HG03039 (cell line): ENCODE results near the gene SMCHD1.
"Not testable (repeated sequence)": the region's sequence is repeated elsewhere in the genome, so short reads cannot be mapped to it uniquely, and the experiment has no call there.

ENCODE experiments used
- ATAC-seq: cut with Tn5 transposase; IDR thresholded peaks from one replicate; pipeline ENCODE4 v1.9.1; 2021; ENCODE audit warnings: mild to moderate bottlenecking, moderate library complexity; ENCODE audit not compliant: unreplicated experiment

Gene SMCHD1

GRCh38 chr18:2715990-2716389, 60.5 kb downstream of the SMCHD1 start:
- ATAC-seq: no peak

GRCh38 chr18:2716394-2717326, 61.1 kb downstream of the SMCHD1 start:
- no peak for ATAC-seq

- ATAC-seq: no peak
Measured at GRCh38 chr18:2717407-2717806, 61.9 kb downstream of the SMCHD1 start.

- ATAC-seq: no peak
Measured at GRCh38 chr18:2719040-2719439, 63.5 kb downstream of the SMCHD1 start.

GRCh38 chr18:2723207-2723606, 67.7 kb downstream of the SMCHD1 start:
- ATAC-seq: no peak

- ATAC-seq: no peak
Measured at GRCh38 chr18:2729757-2730156, 74.2 kb downstream of the SMCHD1 start.

GRCh38 chr18:2736823-2737222, 81.3 kb downstream of the SMCHD1 start:
- ATAC-seq: no peak

- ATAC-seq: not testable (repeated sequence)
Measured at GRCh38 chr18:2740082-2740481, 84.6 kb downstream of the SMCHD1 start.

GRCh38 chr18:2746274-2746673, 90.7 kb downstream of the SMCHD1 start:
- no peak for ATAC-seq

GRCh38 chr18:2758309-2758708, 102.8 kb downstream of the SMCHD1 start:
- no peak for ATAC-seq

- ATAC-seq: no peak
Measured at GRCh38 chr18:2774669-2775068, 119.1 kb downstream of the SMCHD1 start.

- no peak for ATAC-seq
Measured at GRCh38 chr18:2776601-2777000, 121.1 kb downstream of the SMCHD1 start.

- no peak for ATAC-seq
Measured at GRCh38 chr18:2777241-2777640, 121.7 kb downstream of the SMCHD1 start.

- no peak for ATAC-seq
Measured at GRCh38 chr18:2780750-2781149, 125.2 kb downstream of the SMCHD1 start.

- no peak for ATAC-seq
Measured at GRCh38 chr18:2787225-2787624, 131.7 kb downstream of the SMCHD1 start.

- ATAC-seq: no peak
Measured at GRCh38 chr18:2792395-2792794, 136.9 kb downstream of the SMCHD1 start.

- no peak for ATAC-seq
Measured at GRCh38 chr18:2794159-2794558, 138.6 kb downstream of the SMCHD1 start.

GRCh38 chr18:2797951-2798350, 142.4 kb downstream of the SMCHD1 start:
- no peak for ATAC-seq

- no peak for ATAC-seq
Measured at GRCh38 chr18:2799369-2799768, 143.8 kb downstream of the SMCHD1 start.

GRCh38 chr18:2805970-2806943, 150.7 kb downstream of the SMCHD1 start:
- no peak for ATAC-seq

GRCh38 chr18:2808640-2809039, 153.1 kb downstream of the SMCHD1 start:
- not testable (repeated sequence) for ATAC-seq
